Measurements from ENCODE around the gene PPARD.
A peak's percentile ranks its signal among the peaks of the same experiment; 100 is the strongest.
"Not testable (repeated sequence)": the region's sequence is repeated elsewhere in the genome, so short reads cannot be mapped to it uniquely, and the experiment has no call there.

Gene PPARD

GRCh38 chr6:35342258-35343091 lies at the start of gene PPARD:
Gene PPARD (plus strand): TSS chr6:35342558. CDS start chr6:35411088, 68,530 bp downstream.
- peak; percentile 92 for DNase-seq

- DNase-seq = no peak
These were observed 48.7 kb upstream of the PPARD start for GRCh38 chr6:35293681-35294080.

- DNase-seq = peak; percentile 18
These were observed 47.9 kb upstream of the PPARD start for GRCh38 chr6:35294308-35294945.

- DNase-seq = no peak
These were observed 47.3 kb upstream of the PPARD start for GRCh38 chr6:35295036-35295435.

- no peak for DNase-seq
These were observed 46.6 kb upstream of the PPARD start for GRCh38 chr6:35295521-35296315.

- no peak for DNase-seq
These were observed 45.3 kb upstream of the PPARD start for GRCh38 chr6:35296931-35297600.

- DNase-seq = no peak
These were observed 44.5 kb upstream of the PPARD start, which contains the start of gene DEF6 for GRCh38 chr6:35297601-35298481. Gene DEF6 (plus strand): TSS chr6:35297818. CDS start chr6:35297857, 39 bp downstream.

GRCh38 chr6:35298625-35299140 lies 43.7 kb upstream of the PPARD start:
- no peak for DNase-seq

- DNase-seq = no peak
These were observed 42.7 kb upstream of the PPARD start for GRCh38 chr6:35299674-35300073.

GRCh38 chr6:35300848-35301247 lies 41.5 kb upstream of the PPARD start:
- no peak for DNase-seq

- DNase-seq = no peak
These were observed 39.6 kb upstream of the PPARD start for GRCh38 chr6:35302604-35303241.

- no peak for DNase-seq
These were observed 38.1 kb upstream of the PPARD start for GRCh38 chr6:35304299-35304698.

GRCh38 chr6:35305117-35305516 lies 37.2 kb upstream of the PPARD start:
- no peak for DNase-seq

- not testable (repeated sequence) for DNase-seq
These were observed 35.2 kb upstream of the PPARD start for GRCh38 chr6:35307138-35307537.

GRCh38 chr6:35308543-35308942 lies 33.8 kb upstream of the PPARD start:
- not testable (repeated sequence) for DNase-seq

- DNase-seq = no peak
These were observed 32.6 kb upstream of the PPARD start for GRCh38 chr6:35309611-35310264.

GRCh38 chr6:35310265-35310831 lies 32.0 kb upstream of the PPARD start:
- no peak for DNase-seq

GRCh38 chr6:35311390-35312075 lies 30.8 kb upstream of the PPARD start:
- no peak for DNase-seq

GRCh38 chr6:35312076-35312800 lies 30.1 kb upstream of the PPARD start:
- DNase-seq = no peak

Measured in NCI-H774 (cell line).